ENCODE results near the gene SLIT1. TPM values are rescaled to one million over a fixed set of nuclear protein-coding genes. Genes with fewer than 3 reads are reported as not detected.

SLIT1 gene
- total and polyA plus RNA-seq, 4 experiments from 2014 or later: 0.05 to 0.32 (median 0.28) TPM; not detected in 1

GRCh38 chr10:97142834-97143233 lies 42.9 kb downstream of the SLIT1 start:
- Mint-ChIP-seq H3K9me3 (no peaks in the 10 kb centered on the region), H3K4me1 (no peaks in the 10 kb centered on the region), H3K4me3 (no peak overlapping the region), H3K27me3 (peaks cover 16 to 17% of the 10 kb centered on the region in 2 donors), H3K36me3 (no peaks in the 10 kb centered on the region), H3K27ac (no peak overlapping the region)
- Histone ChIP-seq H3K36me3 (ENCODE audit: insufficient read depth, low read length) (no peaks in the 10 kb centered on the region), H3K4me1 (ENCODE audit: insufficient read depth, low read length) (no peaks in the 10 kb centered on the region), H3K27me3 (ENCODE audit: insufficient read depth, low read length) (peaks cover 4% of the 10 kb centered on the region), H3K9me3 (ENCODE audit: control insufficient read depth in 1 of 2, low read length in 2 of 2) (no peaks in the 10 kb centered on the region), H3K27ac (ENCODE audit: low read depth, low read length) (no peak overlapping the region), H3K4me3 (ENCODE audit: low read length in 2 of 2) (no peak overlapping the region)
- ChIA-PET POLR2A (ENCODE audit: partially characterized antibody) (no interaction called here), CTCF (ENCODE audit: partially characterized antibody) (no interaction called here)
- no peak for DNase-seq
- intact Hi-C loops (cut with micrococcal nuclease): no loop called here

- H3K27me3 Mint-ChIP-seq: peaks cover 16 to 17% of the 10 kb centered on the region in 2 donors
- H3K9me3 Mint-ChIP-seq: no peaks in the 10 kb centered on the region
- H3K4me1 Mint-ChIP-seq: no peaks in the 10 kb centered on the region
- Histone ChIP-seq H3K27me3 (ENCODE audit: insufficient read depth, low read length) (peaks cover 4% of the 10 kb centered on the region), H3K4me1 (ENCODE audit: insufficient read depth, low read length) (no peaks in the 10 kb centered on the region), H3K9me3 (ENCODE audit: control insufficient read depth in 1 of 2, low read length in 2 of 2) (no peaks in the 10 kb centered on the region), H3K4me3 (ENCODE audit: low read length in 2 of 2) (no peak overlapping the region), H3K36me3 (ENCODE audit: insufficient read depth, low read length) (no peaks in the 10 kb centered on the region), H3K27ac (ENCODE audit: low read depth, low read length) (no peak overlapping the region)
- no peak overlapping the region for H3K4me3 Mint-ChIP-seq
- no peaks in the 10 kb centered on the region for H3K36me3 Mint-ChIP-seq
- H3K27ac Mint-ChIP-seq: no peak overlapping the region
- ChIA-PET CTCF (ENCODE audit: partially characterized antibody) (no interaction called here), POLR2A (ENCODE audit: partially characterized antibody) (no interaction called here)
- DNase-seq: no peak
- intact Hi-C loops (cut with micrococcal nuclease): no loop called here
Measured at GRCh38 chr10:97140902-97141745, 44.6 kb downstream of the SLIT1 start.

DNA sequence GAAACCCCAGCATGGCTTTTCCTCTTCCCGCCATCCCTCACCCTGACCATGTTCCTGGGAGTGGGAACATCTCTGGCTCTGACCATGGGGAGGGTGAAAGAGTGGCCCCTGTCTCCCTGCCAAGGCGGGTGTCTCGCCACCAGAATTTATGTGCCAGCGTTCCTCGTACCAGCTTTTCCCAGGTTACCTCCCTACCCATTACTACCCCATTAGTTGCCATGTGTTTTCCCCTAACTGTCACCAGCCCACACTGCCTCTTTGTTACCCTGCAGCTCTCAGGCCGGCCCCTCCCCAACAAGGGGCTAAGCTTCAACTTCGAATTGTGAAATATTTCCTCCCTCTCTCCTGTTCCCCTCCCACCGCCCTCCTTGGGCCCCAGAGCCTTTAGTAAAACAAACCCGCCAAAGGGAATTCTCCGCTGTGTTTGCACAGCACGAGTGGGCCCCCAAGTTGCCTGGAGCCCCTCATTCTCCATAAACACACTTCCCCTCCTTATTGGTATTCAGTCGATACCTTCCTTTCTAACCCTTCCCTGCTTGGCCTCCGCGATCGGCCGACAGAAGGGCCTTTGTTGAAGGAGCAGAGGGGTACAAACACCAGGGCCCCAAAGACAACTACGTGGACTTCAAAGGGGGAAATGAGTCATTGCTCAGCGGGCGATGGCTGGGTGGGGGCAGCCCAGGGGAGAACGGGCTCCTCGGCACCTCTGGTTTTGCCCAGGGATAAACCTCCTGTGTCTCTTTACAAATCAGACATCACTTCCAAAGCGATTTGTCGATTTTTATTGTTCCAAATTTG lies 45.5 kb downstream of the SLIT1 start:
- POLR2A ChIA-PET (ENCODE audit: partially characterized antibody): no interaction called here
- Mint-ChIP-seq H3K27me3 (peaks cover 16 to 17% of the 10 kb centered on the region in 2 donors), H3K4me3 (no peak overlapping the region), H3K27ac (no peak overlapping the region), H3K9me3 (no peaks in the 10 kb centered on the region), H3K36me3 (no peaks in the 10 kb centered on the region), H3K4me1 (no peaks in the 10 kb centered on the region)
- H3K4me1 ChIP-seq (ENCODE audit: insufficient read depth, low read length): no peaks in the 10 kb centered on the region
- no peak overlapping the region for H3K4me3 ChIP-seq (ENCODE audit: low read length in 2 of 2)
- H3K27ac ChIP-seq (ENCODE audit: low read depth, low read length): no peak overlapping the region
- H3K36me3 ChIP-seq (ENCODE audit: insufficient read depth, low read length): no peaks in the 10 kb centered on the region
- no peak for DNase-seq
- H3K27me3 ChIP-seq (ENCODE audit: insufficient read depth, low read length): peaks cover 4% of the 10 kb centered on the region
- intact Hi-C loops (cut with micrococcal nuclease): no loop called here
- H3K9me3 ChIP-seq (ENCODE audit: control insufficient read depth in 1 of 2, low read length in 2 of 2): no peaks in the 10 kb centered on the region
- CTCF ChIA-PET (ENCODE audit: partially characterized antibody): interaction anchor here (1.0 to 1.2 kb wide), 2 partner anchors 24 to 57 kb away, joined by 3 read pairs; no protein-coding TSS in a partner anchor

DNA sequence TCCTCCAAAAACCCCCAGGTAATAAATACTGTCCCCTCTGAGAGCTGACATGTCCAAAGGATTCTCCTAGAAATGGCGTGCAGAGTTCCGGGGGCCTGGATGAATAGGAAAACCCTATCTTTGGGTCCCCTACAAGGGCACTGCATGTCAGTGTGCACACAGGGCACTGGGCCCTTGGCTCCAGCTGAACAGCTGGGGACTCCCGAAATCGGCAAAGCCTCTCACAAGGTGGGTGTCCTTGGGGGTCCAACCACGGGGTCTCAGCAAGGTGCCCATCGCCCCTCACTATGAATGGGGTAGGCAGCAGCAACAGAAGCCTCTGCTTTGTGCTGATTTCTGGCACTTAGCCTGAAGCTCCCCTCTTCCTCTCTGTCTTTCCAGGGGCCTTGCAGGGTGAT lies 46.1 kb downstream of the SLIT1 start:
- no peak for DNase-seq
- Histone ChIP-seq H3K36me3 (ENCODE audit: insufficient read depth, low read length) (no peaks in the 10 kb centered on the region), H3K27ac (ENCODE audit: low read depth, low read length) (no peak overlapping the region), H3K4me3 (ENCODE audit: low read length in 2 of 2) (no peak overlapping the region), H3K9me3 (ENCODE audit: control insufficient read depth in 1 of 2, low read length in 2 of 2) (no peaks in the 10 kb centered on the region), H3K27me3 (ENCODE audit: insufficient read depth, low read length) (peaks cover 4% of the 10 kb centered on the region), H3K4me1 (ENCODE audit: insufficient read depth, low read length) (no peaks in the 10 kb centered on the region)
- H3K36me3 Mint-ChIP-seq: no peaks in the 10 kb centered on the region
- H3K4me1 Mint-ChIP-seq: no peaks in the 10 kb centered on the region
- intact Hi-C loops (cut with micrococcal nuclease): no loop called here
- ChIA-PET POLR2A (ENCODE audit: partially characterized antibody) (no interaction called here), CTCF (ENCODE audit: partially characterized antibody) (interaction anchor here (1.0 to 1.2 kb wide), 2 partner anchors 23 to 57 kb away, joined by 3 read pairs; no protein-coding TSS in a partner anchor)
- peaks cover 16 to 19% of the 10 kb centered on the region in 2 donors for H3K27me3 Mint-ChIP-seq
- H3K4me3 Mint-ChIP-seq: no peak overlapping the region
- H3K27ac Mint-ChIP-seq: no peak overlapping the region
- no peaks in the 10 kb centered on the region for H3K9me3 Mint-ChIP-seq

GRCh38 chr10:97138846-97139245 lies 46.9 kb downstream of the SLIT1 start:
- Histone ChIP-seq H3K4me1 (ENCODE audit: insufficient read depth, low read length) (no peaks in the 10 kb centered on the region), H3K27ac (ENCODE audit: low read depth, low read length) (no peak overlapping the region), H3K36me3 (ENCODE audit: insufficient read depth, low read length) (no peaks in the 10 kb centered on the region), H3K9me3 (ENCODE audit: control insufficient read depth in 1 of 2, low read length in 2 of 2) (no peaks in the 10 kb centered on the region), H3K4me3 (ENCODE audit: low read length in 2 of 2) (no peak overlapping the region), H3K27me3 (ENCODE audit: insufficient read depth, low read length) (peaks cover 4% of the 10 kb centered on the region)
- ChIA-PET CTCF (ENCODE audit: partially characterized antibody) (interaction anchor here (0.8 to 1.2 kb wide), 2 partner anchors 22 to 71 kb away, joined by 3 to 4 read pairs; no protein-coding TSS in a partner anchor), POLR2A (ENCODE audit: partially characterized antibody) (no interaction called here)
- no peak for DNase-seq
- intact Hi-C loops (cut with micrococcal nuclease): no loop called here
- no peaks in the 10 kb centered on the region for H3K36me3 Mint-ChIP-seq
- no peaks in the 10 kb centered on the region for H3K4me1 Mint-ChIP-seq
- no peak overlapping the region for H3K4me3 Mint-ChIP-seq
- no peak overlapping the region for H3K27ac Mint-ChIP-seq
- peaks cover 16 to 20% of the 10 kb centered on the region in 2 donors for H3K27me3 Mint-ChIP-seq
- H3K9me3 Mint-ChIP-seq: no peaks in the 10 kb centered on the region

GRCh38 chr10:97138174-97138573 lies 47.6 kb downstream of the SLIT1 start:
- no peak overlapping the region for H3K27ac ChIP-seq (ENCODE audit: low read depth, low read length)
- H3K4me3 ChIP-seq (ENCODE audit: low read length in 2 of 2): no peak overlapping the region
- no peaks in the 10 kb centered on the region for H3K9me3 ChIP-seq (ENCODE audit: control insufficient read depth in 1 of 2, low read length in 2 of 2)
- DNase-seq: no peak
- no peaks in the 10 kb centered on the region for H3K9me3 Mint-ChIP-seq
- no peak overlapping the region for H3K4me3 Mint-ChIP-seq
- no peaks in the 10 kb centered on the region for H3K4me1 Mint-ChIP-seq
- intact Hi-C loops (cut with micrococcal nuclease): no loop called here
- POLR2A ChIA-PET (ENCODE audit: partially characterized antibody): no interaction called here
- no peaks in the 10 kb centered on the region for H3K36me3 ChIP-seq (ENCODE audit: insufficient read depth, low read length)
- H3K27me3 ChIP-seq (ENCODE audit: insufficient read depth, low read length): peaks cover 4% of the 10 kb centered on the region
- no peak overlapping the region for H3K27ac Mint-ChIP-seq
- H3K36me3 Mint-ChIP-seq: no peaks in the 10 kb centered on the region
- H3K27me3 Mint-ChIP-seq: peaks cover 16 to 22% of the 10 kb centered on the region in 2 donors
- CTCF ChIA-PET (ENCODE audit: partially characterized antibody): interaction anchor here (0.8 kb wide), 1 partner anchor 72 kb away, joined by 4 read pairs; no protein-coding TSS in a partner anchor
- H3K4me1 ChIP-seq (ENCODE audit: insufficient read depth, low read length): no peaks in the 10 kb centered on the region

DNA sequence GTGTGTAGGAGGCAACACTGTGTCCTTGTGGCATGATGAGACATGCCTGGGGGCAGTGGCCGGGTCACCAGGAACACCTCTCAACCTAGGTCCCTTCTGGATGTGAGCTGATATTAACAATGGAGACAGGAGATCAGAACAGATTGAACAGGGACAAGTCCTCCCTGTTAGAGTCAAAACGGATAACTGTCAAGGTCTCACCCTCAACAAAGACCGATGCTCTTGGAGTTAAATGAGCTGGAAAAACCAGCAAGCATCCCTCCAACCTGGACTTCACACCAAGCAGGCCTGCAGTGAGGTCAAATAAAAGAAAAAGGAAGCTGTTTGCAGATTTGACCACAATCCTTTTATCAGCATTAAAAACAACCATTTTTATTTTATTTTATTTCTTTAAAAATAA lies 49.0 kb downstream of the SLIT1 start:
- no peak overlapping the region for H3K4me3 ChIP-seq (ENCODE audit: low read length in 2 of 2)
- Mint-ChIP-seq H3K36me3 (no peaks in the 10 kb centered on the region), H3K9me3 (no peaks in the 10 kb centered on the region), H3K27me3 (peaks cover 11 to 19% of the 10 kb centered on the region in 2 donors), H3K4me3 (no peak overlapping the region), H3K27ac (no peak overlapping the region), H3K4me1 (no peaks in the 10 kb centered on the region)
- ChIA-PET POLR2A (ENCODE audit: partially characterized antibody) (no interaction called here), CTCF (ENCODE audit: partially characterized antibody) (interaction anchor here (1.1 to 1.2 kb wide), 2 partner anchors 64 to 73 kb away, joined by 3 read pairs; no protein-coding TSS in a partner anchor)
- H3K9me3 ChIP-seq (ENCODE audit: control insufficient read depth in 1 of 2, low read length in 2 of 2): no peaks in the 10 kb centered on the region
- intact Hi-C loops (cut with micrococcal nuclease): no loop called here
- H3K4me1 ChIP-seq (ENCODE audit: insufficient read depth, low read length): no peaks in the 10 kb centered on the region
- no peaks in the 10 kb centered on the region for H3K36me3 ChIP-seq (ENCODE audit: insufficient read depth, low read length)
- H3K27ac ChIP-seq (ENCODE audit: low read depth, low read length): no peak overlapping the region
- no peak for DNase-seq
- H3K27me3 ChIP-seq (ENCODE audit: insufficient read depth, low read length): peaks cover 3% of the 10 kb centered on the region

All from CD4-positive, alpha-beta memory T cell (primary cell).